PC-9 (cell line): ENCODE results near the gene THUMPD3. TPM values are rescaled to one million over a fixed set of nuclear protein-coding genes. Genes with fewer than 3 reads are reported as not detected.

Experiments used
- BruUV-seq: library from RNA; stranded (reverse); fragments of 400-500 nt; replicated peaks from 2 replicates; lab custom pipeline; 2021; lab: Mats Ljungman, UMichigan
- CTCF ChIA-PET: fragments of 300-600 bp; sonication (Branson Sonifier 250); formaldehyde crosslinking; loops from one replicate; lab custom pipeline; 2022; ENCODE audit warnings: antibody characterized with exemption; lab: Charles Lee
- POLR2A ChIA-PET: fragments of 300-600 bp; sonication (Branson Sonifier 250); formaldehyde crosslinking; loops from one replicate; lab custom pipeline; 2022; ENCODE audit warnings: antibody characterized with exemption; ENCODE audit not compliant: unreplicated experiment; lab: Charles Lee
- DNase-seq, 2 experiments: peaks; one replicate each; pipeline versions ENCODE4 v3.0.0 to v3.0.0-alpha.2; 2015 to 2022; ENCODE audit warnings: mixed read lengths in 1 of 2
- H2AFZ ChIP-seq: fragments of 200-600 bp; sonication (generic); 2 replicates; pipeline ENCODE4 v1.8.1; 2017; ENCODE audit warnings: antibody characterized with exemption
- H3F3A ChIP-seq: fragments of 200-600 bp; sonication (generic); 2 replicates; pipeline ENCODE4 v1.8.1; 2017; ENCODE audit warnings: antibody characterized with exemption, mild to moderate bottlenecking, low read depth; ENCODE audit not compliant: insufficient read depth
- H3K27ac ChIP-seq: fragments of 200-600 bp; sonication (generic); 2 replicates; pipeline ENCODE4 v1.6.1; 2016; ENCODE audit warnings: mixed run types
- H3K27me3 ChIP-seq: fragments of 200-600 bp; sonication (generic); 2 replicates; pipeline ENCODE4 v1.6.1; 2016; ENCODE audit warnings: low read depth, mixed run types; ENCODE audit not compliant: insufficient read depth
- H3K36me3 ChIP-seq: fragments of 200-600 bp; sonication (generic); 2 replicates; pipeline ENCODE4 v1.6.1; 2016; ENCODE audit warnings: low read depth, mixed run types
- H3K4me1 ChIP-seq: fragments of 200-600 bp; sonication (generic); replicated peaks from 2 replicates; pipeline ENCODE4 v1.6.1; 2016; ENCODE audit warnings: mixed run types; ENCODE audit not compliant: insufficient read depth
- H3K4me2 ChIP-seq: fragments of 200-600 bp; sonication (generic); 2 replicates; pipeline ENCODE4 v1.6.1; 2017; ENCODE audit warnings: mixed run types
- H3K4me3 ChIP-seq: fragments of 200-600 bp; sonication (generic); 2 replicates; pipeline ENCODE4 v1.6.1; 2016; ENCODE audit warnings: mixed run types
- H3K79me2 ChIP-seq: fragments of 200-600 bp; sonication (generic); 2 replicates; pipeline ENCODE4 v1.6.1; 2017; ENCODE audit warnings: low read depth, mixed run types
- H3K9me2 ChIP-seq: fragments of 200-600 bp; sonication (generic); 2 replicates; pipeline ENCODE4 v1.8.1; 2017; ENCODE audit warnings: mild to moderate bottlenecking; ENCODE audit not compliant: insufficient read depth
- H3K9me3 ChIP-seq: fragments of 200-600 bp; sonication (generic); 2 replicates; pipeline ENCODE4 v1.8.1; 2016; ENCODE audit warnings: low read depth; ENCODE audit not compliant: insufficient read depth
- H4K20me1 ChIP-seq: fragments of 200-600 bp; sonication (generic); 2 replicates; pipeline ENCODE4 v1.8.1; 2017; ENCODE audit not compliant: insufficient read depth
- CTCF ChIP-seq: fragments of 200-600 bp; sonication (generic); conservative IDR thresholded peaks from 2 replicates; pipeline ENCODE4 v1.6.1; 2017; ENCODE audit warnings: mixed run types, antibody characterized with exemption, mild to moderate bottlenecking, moderate library complexity
- EZH2 ChIP-seq: fragments of 200-600 bp; sonication (generic); IDR thresholded peaks from 2 replicates; pipeline ENCODE4 v1.8.0; 2017; ENCODE audit warnings: antibody characterized with exemption, low read depth
- intact Hi-C: fragments of 100-400 bp; cut with micrococcal nuclease; formaldehyde crosslinking; loops from one replicate; pipeline ENCODE4 v1.10.0; 2022; ENCODE audit not compliant: unreplicated experiment
- total RNA-seq: library from RNA; stranded (reverse); gene quantifications from 2 replicates; pipeline ENCODE4 v1.2.3, GENCODE V29; 2021

The THUMPD3 gene
- total RNA-seq, 1 experiment from 2014 or later = 48.8 TPM

- H3F3A ChIP-seq = no peaks in the 10 kb centered on the region; the same call in 1 of the 2 replicates
- H2AFZ ChIP-seq = no peak overlapping the region
- no peaks in the 10 kb centered on the region for H3K79me2 ChIP-seq
- H3K9me2 ChIP-seq = no peaks in the 10 kb centered on the region
- no peaks in the 10 kb centered on the region for H3K27me3 ChIP-seq
- ChIA-PET CTCF (no interaction called here), POLR2A (interaction anchor here (0.5 kb wide), 1 partner anchor 662 kb away, joined by 3 read pairs; no protein-coding TSS in a partner anchor)
- intact Hi-C loops = no loop called here
- no peak for DNase-seq
- H3K9me3 ChIP-seq = no peaks in the 10 kb centered on the region
- no peak overlapping the region for H3K27ac ChIP-seq
- TF ChIP-seq CTCF (no peak), EZH2 (no peak)
- H3K4me2 ChIP-seq = no peak overlapping the region
- H4K20me1 ChIP-seq = peaks cover 9% of the 10 kb centered on the region; the same call in 1 of the 2 replicates
- H3K4me3 ChIP-seq = no peak overlapping the region
- H3K36me3 ChIP-seq = peaks cover 61% of the 10 kb centered on the region
- no peaks in the 10 kb centered on the region for H3K4me1 ChIP-seq
- no TSS peak for BruUV-seq
These were observed 10.6 kb downstream of the THUMPD3 start for GRCh38 chr3:9373465-9373864.

DNA sequence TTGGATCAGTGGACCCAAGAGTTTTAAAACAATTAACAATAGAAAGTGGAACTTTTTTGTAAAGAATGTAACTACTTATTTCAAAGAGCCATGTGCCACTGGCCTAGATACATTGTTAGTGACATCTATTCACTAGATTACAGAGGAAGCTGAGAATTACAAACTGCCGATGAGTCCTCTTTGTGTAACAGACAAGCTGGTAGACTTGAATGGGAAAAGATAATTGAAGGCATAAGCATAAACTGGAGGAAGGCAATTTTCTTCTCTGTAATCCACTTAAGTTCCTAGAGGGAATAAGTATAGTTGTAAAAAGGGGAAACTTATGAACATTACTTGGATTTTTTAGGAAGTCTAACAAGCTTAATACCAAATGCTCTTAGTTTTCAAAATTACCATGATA, 15.1 kb downstream of the THUMPD3 start:
- CTCF ChIA-PET = no interaction called here
- Histone ChIP-seq H3K4me2 (no peak overlapping the region), H2AFZ (no peak overlapping the region), H3K4me1 (no peaks in the 10 kb centered on the region), H3K9me3 (no peaks in the 10 kb centered on the region), H3K4me3 (no peak overlapping the region), H3K9me2 (no peaks in the 10 kb centered on the region), H3K27ac (0 out of 2 replicates have a peak overlapping the region, but pooled peaks have one; percentile 7), H4K20me1 (peaks cover 21% of the 10 kb centered on the region; the same call in 1 of the 2 replicates), H3F3A (peaks cover 12% of the 10 kb centered on the region; the same call in 1 of the 2 replicates), H3K36me3 (peaks cover 40% of the 10 kb centered on the region), H3K27me3 (no peaks in the 10 kb centered on the region), H3K79me2 (0 out of 2 replicates have a peak, but pooled peaks cover 6% of the 10 kb centered on the region)
- POLR2A ChIA-PET = no interaction called here
- intact Hi-C loops = no loop called here
- BruUV-seq = no TSS peak
- no peak for TF ChIP-seq EZH2
- no peak for TF ChIP-seq CTCF
- no peak for DNase-seq

DNA sequence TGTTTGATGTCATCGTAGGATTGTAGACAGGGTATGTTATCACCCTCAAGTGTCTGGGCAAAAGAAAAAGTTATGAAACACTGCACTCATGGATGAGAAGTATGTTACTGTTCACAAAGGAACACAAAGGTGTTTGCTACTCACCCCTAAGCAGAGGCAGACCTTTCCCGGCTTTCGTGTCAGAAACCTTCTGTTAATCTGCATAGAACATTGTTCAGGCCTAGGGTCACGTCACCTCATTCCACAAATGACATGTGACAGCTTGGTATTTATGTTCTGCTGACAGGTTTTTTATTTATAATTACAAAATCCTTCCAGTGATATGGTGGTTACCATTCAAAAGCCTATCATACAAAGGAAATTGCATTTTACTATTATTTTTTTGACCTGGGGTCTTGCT, 16.5 kb downstream of the THUMPD3 start:
- Histone ChIP-seq H3K27me3 (no peaks in the 10 kb centered on the region), H3K9me2 (no peaks in the 10 kb centered on the region), H3K4me3 (no peak overlapping the region), H3K9me3 (no peaks in the 10 kb centered on the region), H3K4me1 (no peaks in the 10 kb centered on the region), H2AFZ (no peak overlapping the region), H3K27ac (no peak overlapping the region), H3K4me2 (no peak overlapping the region), H4K20me1 (peaks cover 21% of the 10 kb centered on the region; the same call in 1 of the 2 replicates), H3K79me2 (0 out of 2 replicates have a peak, but pooled peaks cover 6% of the 10 kb centered on the region), H3K36me3 (peaks cover 44% of the 10 kb centered on the region), H3F3A (peaks cover 25% of the 10 kb centered on the region; the same call in 1 of the 2 replicates)
- DNase-seq = no peak
- no peak for TF ChIP-seq EZH2
- TF ChIP-seq CTCF = no peak
- BruUV-seq = no TSS peak
- ChIA-PET CTCF (no interaction called here), POLR2A (no interaction called here)
- intact Hi-C loops = no loop called here
